Panc1 (cell line): ENCODE data around the gene ENTPD1. TPM values are rescaled to one million over a fixed set of nuclear protein-coding genes. Genes with fewer than 3 reads are reported as not detected.

Source experiments
- ATAC-seq: fragments of 200-7000 bp; cut with Tn5 transposase; 2 replicates; pipeline ENCODE4 v1.9.1; 2020; ENCODE audit warnings: mild to moderate bottlenecking, moderate library complexity
- BruUV-seq: library from RNA; stranded (reverse); fragments of 400-500 nt; replicated peaks from 2 replicates; lab custom pipeline; 2021; lab: Mats Ljungman, UMichigan
- CTCF ChIA-PET: fragments of 300-600 bp; sonication (Branson Sonifier 250); formaldehyde crosslinking; loops from one replicate; lab custom pipeline; 2022; ENCODE audit warnings: antibody characterized with exemption; lab: Charles Lee
- POLR2A ChIA-PET: fragments of 300-600 bp; sonication (Branson Sonifier 250); formaldehyde crosslinking; loops from one replicate; lab custom pipeline; 2022; ENCODE audit warnings: antibody characterized with exemption; lab: Charles Lee
- DNase-seq: peaks from one replicate; pipeline ENCODE4 v3.0.0-alpha.2; 2010; ENCODE audit warnings: low read depth, low spot score
- H3K27ac ChIP-seq: 2 replicates; pipeline ENCODE4 v1.5.1; 2011; ENCODE audit warnings: mild to moderate bottlenecking, low read length, inconsistent platforms
- H3K27me3 ChIP-seq: fragments of 200-500 bp; sonication (Bioruptor generic); 2 replicates; pipeline ENCODE4 v1.6.0; 2014; ENCODE audit warnings: low read length, inconsistent platforms; ENCODE audit not compliant: control insufficient read depth, insufficient read depth
- H3K36me3 ChIP-seq: fragments of 200-500 bp; sonication (Bioruptor generic); 2 replicates; pipeline ENCODE4 v1.5.1; 2014; ENCODE audit warnings: inconsistent platforms, mild to moderate bottlenecking, low read length, moderate library complexity; ENCODE audit not compliant: control insufficient read depth, insufficient read depth
- H3K4me1 ChIP-seq: 2 replicates; pipeline ENCODE4 v1.5.1; 2011; ENCODE audit warnings: inconsistent platforms, mild to moderate bottlenecking, low read length, moderate library complexity; ENCODE audit not compliant: control insufficient read depth, insufficient read depth
- H3K4me3 ChIP-seq, 2 experiments: 2 replicates each; pipeline ENCODE4 v1.5.1; 2011 to 2012; ENCODE audit warnings: low read depth in 2 of 2, low read length in 2 of 2, mild to moderate bottlenecking in 2 of 2, inconsistent platforms in 1 of 2, moderate library complexity in 1 of 2
- H3K9me3 ChIP-seq: fragments of 200-500 bp; sonication (Bioruptor generic); 2 replicates; pipeline ENCODE4 v1.5.1; 2014; ENCODE audit warnings: low read depth, mild to moderate bottlenecking, inconsistent platforms, low read length, moderate library complexity; ENCODE audit not compliant: control insufficient read depth, insufficient read depth
- POLR2AphosphoS5 ChIP-seq: IDR thresholded peaks from 2 replicates; pipeline ENCODE4 v1.6.1; 2012; ENCODE audit warnings: mild to moderate bottlenecking, low read depth, low read length, moderate library complexity
- SIN3A ChIP-seq: IDR thresholded peaks from 2 replicates; pipeline ENCODE4 v1.6.1; 2012; ENCODE audit warnings: low read depth, mild to moderate bottlenecking, low read length, moderate library complexity, borderline replicate concordance; ENCODE audit not compliant: insufficient read depth
- TCF7L2 ChIP-seq: IDR thresholded peaks from 2 replicates; pipeline ENCODE4 v1.6.1; 2011; ENCODE audit warnings: mild to moderate bottlenecking, low read depth, low read length, inconsistent platforms
- in situ Hi-C: cut with HindIII; loops from 2 replicates; pipeline ENCODE4 v1.10.0; 2016; ENCODE audit warnings: low sequenced_read_pairs, low pct_unique_long_range_greater_than_20kb
- intact Hi-C: fragments of 100-400 bp; cut with micrococcal nuclease; formaldehyde crosslinking; loops from one replicate; pipeline ENCODE4 v1.10.0; 2022; ENCODE audit not compliant: unreplicated experiment
- total RNA-seq: library from RNA; stranded (reverse); gene quantifications from one replicate; pipeline ENCODE4 v1.2.1, GENCODE V29; 2021; ENCODE audit not compliant: unreplicated experiment
- TF ChIP-seq, protein P1 (sequence below): fragments of 450-650 bp; IDR thresholded peaks from 2 replicates; pipeline ENCODE4 v1.5.1; 2017; ENCODE audit warnings: mild to moderate bottlenecking
- TF ChIP-seq, protein P2 (sequence below), 2 experiments: IDR thresholded peaks; 2 replicates each; pipeline ENCODE4 v1.6.1; 2011 to 2012; ENCODE audit warnings: low read depth in 2 of 2, control low read depth in 1 of 2, low read length in 1 of 2, mild to moderate bottlenecking in 1 of 2, moderate library complexity in 1 of 2; ENCODE audit not compliant: insufficient read depth in 1 of 2

The ENTPD1 gene
- total RNA-seq, 1 experiment from 2014 or later = 0.31 TPM

DNA sequence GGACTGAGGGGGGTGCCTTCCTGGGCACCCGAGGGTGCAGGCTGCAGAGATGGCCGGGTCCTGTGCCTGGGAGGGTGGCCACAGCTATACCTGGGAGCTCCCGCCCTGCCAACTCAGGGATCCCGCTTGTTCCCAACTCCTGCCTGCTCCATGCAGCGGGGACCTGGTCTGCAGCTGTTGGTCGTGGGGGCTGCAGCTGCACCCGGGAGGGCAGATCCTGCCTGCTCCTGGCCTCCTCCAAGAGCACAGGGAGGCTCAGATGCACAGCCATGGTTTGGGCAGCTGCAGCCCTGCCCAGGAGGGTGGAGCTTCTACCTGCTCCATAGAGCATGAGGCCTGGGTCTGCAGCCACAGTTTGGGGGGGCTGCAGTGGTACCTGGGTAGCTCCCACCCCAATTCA lies 49.0 kb upstream of the ENTPD1 start:
- H3K36me3 ChIP-seq = no peaks in the 10 kb centered on the region
- no peaks in the 10 kb centered on the region for H3K27me3 ChIP-seq
- no peak overlapping the region for H3K4me3 ChIP-seq
- ATAC-seq (0 out of 2 replicates have a peak, but pooled peaks have one; percentile 34), DNase-seq (no peak)
- no peak for TF ChIP-seq SIN3A
- TF ChIP-seq, protein P1, sequence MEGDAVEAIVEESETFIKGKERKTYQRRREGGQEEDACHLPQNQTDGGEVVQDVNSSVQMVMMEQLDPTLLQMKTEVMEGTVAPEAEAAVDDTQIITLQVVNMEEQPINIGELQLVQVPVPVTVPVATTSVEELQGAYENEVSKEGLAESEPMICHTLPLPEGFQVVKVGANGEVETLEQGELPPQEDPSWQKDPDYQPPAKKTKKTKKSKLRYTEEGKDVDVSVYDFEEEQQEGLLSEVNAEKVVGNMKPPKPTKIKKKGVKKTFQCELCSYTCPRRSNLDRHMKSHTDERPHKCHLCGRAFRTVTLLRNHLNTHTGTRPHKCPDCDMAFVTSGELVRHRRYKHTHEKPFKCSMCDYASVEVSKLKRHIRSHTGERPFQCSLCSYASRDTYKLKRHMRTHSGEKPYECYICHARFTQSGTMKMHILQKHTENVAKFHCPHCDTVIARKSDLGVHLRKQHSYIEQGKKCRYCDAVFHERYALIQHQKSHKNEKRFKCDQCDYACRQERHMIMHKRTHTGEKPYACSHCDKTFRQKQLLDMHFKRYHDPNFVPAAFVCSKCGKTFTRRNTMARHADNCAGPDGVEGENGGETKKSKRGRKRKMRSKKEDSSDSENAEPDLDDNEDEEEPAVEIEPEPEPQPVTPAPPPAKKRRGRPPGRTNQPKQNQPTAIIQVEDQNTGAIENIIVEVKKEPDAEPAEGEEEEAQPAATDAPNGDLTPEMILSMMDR = no peak
- TF ChIP-seq TCF7L2 = no peak
- TF ChIP-seq POLR2AphosphoS5 = no peak
- TF ChIP-seq, protein P2, sequence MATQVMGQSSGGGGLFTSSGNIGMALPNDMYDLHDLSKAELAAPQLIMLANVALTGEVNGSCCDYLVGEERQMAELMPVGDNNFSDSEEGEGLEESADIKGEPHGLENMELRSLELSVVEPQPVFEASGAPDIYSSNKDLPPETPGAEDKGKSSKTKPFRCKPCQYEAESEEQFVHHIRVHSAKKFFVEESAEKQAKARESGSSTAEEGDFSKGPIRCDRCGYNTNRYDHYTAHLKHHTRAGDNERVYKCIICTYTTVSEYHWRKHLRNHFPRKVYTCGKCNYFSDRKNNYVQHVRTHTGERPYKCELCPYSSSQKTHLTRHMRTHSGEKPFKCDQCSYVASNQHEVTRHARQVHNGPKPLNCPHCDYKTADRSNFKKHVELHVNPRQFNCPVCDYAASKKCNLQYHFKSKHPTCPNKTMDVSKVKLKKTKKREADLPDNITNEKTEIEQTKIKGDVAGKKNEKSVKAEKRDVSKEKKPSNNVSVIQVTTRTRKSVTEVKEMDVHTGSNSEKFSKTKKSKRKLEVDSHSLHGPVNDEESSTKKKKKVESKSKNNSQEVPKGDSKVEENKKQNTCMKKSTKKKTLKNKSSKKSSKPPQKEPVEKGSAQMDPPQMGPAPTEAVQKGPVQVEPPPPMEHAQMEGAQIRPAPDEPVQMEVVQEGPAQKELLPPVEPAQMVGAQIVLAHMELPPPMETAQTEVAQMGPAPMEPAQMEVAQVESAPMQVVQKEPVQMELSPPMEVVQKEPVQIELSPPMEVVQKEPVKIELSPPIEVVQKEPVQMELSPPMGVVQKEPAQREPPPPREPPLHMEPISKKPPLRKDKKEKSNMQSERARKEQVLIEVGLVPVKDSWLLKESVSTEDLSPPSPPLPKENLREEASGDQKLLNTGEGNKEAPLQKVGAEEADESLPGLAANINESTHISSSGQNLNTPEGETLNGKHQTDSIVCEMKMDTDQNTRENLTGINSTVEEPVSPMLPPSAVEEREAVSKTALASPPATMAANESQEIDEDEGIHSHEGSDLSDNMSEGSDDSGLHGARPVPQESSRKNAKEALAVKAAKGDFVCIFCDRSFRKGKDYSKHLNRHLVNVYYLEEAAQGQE (IDR thresholded peaks at IDR 0.05; ENCODE audit: insufficient read depth in 1 of 2, low read depth in 2 of 2, low read length in 1 of 2) = no peak
- no TSS peak for BruUV-seq
- no peak overlapping the region for H3K27ac ChIP-seq
- H3K4me1 ChIP-seq = no peaks in the 10 kb centered on the region
- H3K9me3 ChIP-seq = no peaks in the 10 kb centered on the region
- POLR2A ChIA-PET = interaction anchor here (0.7 kb wide), 1 partner anchor 60 kb away, joined by 4 read pairs; no protein-coding TSS in a partner anchor
- CTCF ChIA-PET = interaction anchor here (1.4 kb wide), 1 partner anchor 13 kb away, joined by 3 read pairs; the partner anchor contains the start of gene TCTN3
- in situ Hi-C loops = no loop called here
- intact Hi-C loops = no loop called here

DNA sequence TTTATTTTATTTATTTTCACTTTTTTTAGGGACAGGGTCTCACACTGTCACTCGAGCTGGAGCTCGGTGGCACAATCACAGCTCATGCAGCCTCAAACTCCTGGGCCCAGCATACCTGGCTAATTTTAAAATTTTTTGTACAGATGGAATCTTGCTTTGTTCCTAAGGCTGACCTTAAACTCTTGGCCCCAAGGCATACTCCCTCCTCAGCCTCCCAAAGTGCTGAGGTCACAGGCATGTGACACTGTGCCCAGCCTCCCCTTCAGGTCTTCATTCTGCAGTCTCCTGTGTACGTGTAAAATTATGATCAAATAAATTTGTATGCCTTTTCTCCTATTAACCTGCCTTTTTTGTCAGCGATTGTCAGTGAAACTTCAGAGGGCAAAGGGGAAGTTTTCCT lies 44.5 kb upstream of the ENTPD1 start:
- H3K4me1 ChIP-seq = no peaks in the 10 kb centered on the region
- no peaks in the 10 kb centered on the region for H3K9me3 ChIP-seq
- ATAC-seq = no peak
- H3K36me3 ChIP-seq = no peaks in the 10 kb centered on the region
- TF ChIP-seq SIN3A (no peak), TCF7L2 (no peak)
- DNase-seq = no peak
- intact Hi-C loops = no loop called here
- H3K27ac ChIP-seq = no peak overlapping the region
- no TSS peak for BruUV-seq
- no peak overlapping the region for H3K4me3 ChIP-seq
- peaks cover 2% of the 10 kb centered on the region; the same call in 1 of the 2 replicates for H3K27me3 ChIP-seq
- in situ Hi-C loops = no loop called here
- ChIA-PET CTCF (no interaction called here), POLR2A (no interaction called here)

DNA sequence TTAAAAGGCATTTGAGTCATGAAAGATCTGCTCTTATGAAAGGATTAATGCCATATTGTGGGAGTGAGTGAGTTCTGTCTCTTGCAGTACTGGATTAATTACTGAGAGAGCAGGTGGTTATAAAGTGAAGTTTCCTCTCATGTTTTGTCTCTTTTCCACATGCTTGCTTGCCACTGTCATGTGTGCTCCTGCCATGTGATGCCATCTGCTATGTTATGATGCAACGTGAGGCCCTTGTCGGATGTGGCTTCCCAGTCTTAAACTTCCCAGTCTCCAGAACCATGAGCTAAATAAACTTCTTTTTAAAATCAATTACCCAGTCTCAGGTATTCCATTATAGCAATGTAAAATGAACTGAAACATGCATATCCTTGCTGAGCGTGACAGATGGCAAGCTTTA lies 39.5 kb upstream of the ENTPD1 start:
- in situ Hi-C loops (no loop called here), intact Hi-C loops (no loop called here)
- Histone ChIP-seq H3K4me3 (no peak overlapping the region), H3K9me3 (no peaks in the 10 kb centered on the region), H3K27me3 (peaks cover 2% of the 10 kb centered on the region; the same call in 1 of the 2 replicates), H3K36me3 (no peaks in the 10 kb centered on the region), H3K27ac (no peak overlapping the region), H3K4me1 (no peaks in the 10 kb centered on the region)
- ChIA-PET POLR2A (no interaction called here), CTCF (interaction anchor here (0.6 kb wide), 1 partner anchor 349 kb away, joined by 5 read pairs; no protein-coding TSS in a partner anchor)
- BruUV-seq = no TSS peak
- ATAC-seq = no peak
- DNase-seq = no peak
- no peak for TF ChIP-seq POLR2AphosphoS5
- TF ChIP-seq, protein P1 = no peak
- no peak for TF ChIP-seq TCF7L2
- TF ChIP-seq SIN3A = no peak
- TF ChIP-seq, protein P2 (IDR thresholded peaks at IDR 0.05; ENCODE audit: insufficient read depth in 1 of 2, low read depth in 2 of 2, low read length in 1 of 2) = no peak
